HG03095 (cell line): ENCODE results near the gene DNHD1.
"Not testable (repeated sequence)": the region's sequence is repeated elsewhere in the genome, so short reads cannot be mapped to it uniquely, and the experiment has no call there.

Source experiments
- ATAC-seq: cut with Tn5 transposase; IDR thresholded peaks from one replicate; pipeline ENCODE4 v1.9.1; 2021; ENCODE audit warnings: moderate library complexity; ENCODE audit not compliant: unreplicated experiment

DNHD1 gene

GRCh38 chr11:6481012-6481923, 15.8 kb upstream of the DNHD1 start, which contains the start of the genes ARFIP2 and TIMM10B:
TSS of gene ARFIP2 (minus strand) at chr11:6481331. CDS start at chr11:6480421, 910 bp downstream.
TSS of gene TIMM10B (plus strand) at chr11:6481501. CDS start at chr11:6481517, 16 bp downstream.
- peak; percentile 98 for ATAC-seq

- no peak for ATAC-seq
These were observed 15.2 kb upstream of the DNHD1 start for GRCh38 chr11:6481924-6482275.

GRCh38 chr11:6482441-6482840, 14.6 kb upstream of the DNHD1 start:
- ATAC-seq: no peak

- ATAC-seq: no peak
These were observed 14.1 kb upstream of the DNHD1 start for GRCh38 chr11:6483015-6483414.

- ATAC-seq: no peak
These were observed 11.4 kb upstream of the DNHD1 start for GRCh38 chr11:6485661-6486060.

- ATAC-seq: no peak
These were observed 10.8 kb upstream of the DNHD1 start for GRCh38 chr11:6486256-6486655.

- ATAC-seq: no peak
These were observed 10.1 kb upstream of the DNHD1 start for GRCh38 chr11:6486938-6487337.

GRCh38 chr11:6488342-6488741, 8.7 kb upstream of the DNHD1 start:
- no peak for ATAC-seq

GRCh38 chr11:6488821-6489220, 8.3 kb upstream of the DNHD1 start:
- ATAC-seq: no peak

GRCh38 chr11:6489306-6489705, 7.8 kb upstream of the DNHD1 start:
- no peak for ATAC-seq

- ATAC-seq: no peak
These were observed 1.0 kb downstream of the DNHD1 start for GRCh38 chr11:6498121-6498520.

- ATAC-seq: no peak
These were observed 1.5 kb downstream of the DNHD1 start for GRCh38 chr11:6498544-6498943.

GRCh38 chr11:6502382-6502781, 5.3 kb downstream of the DNHD1 start:
- no peak for ATAC-seq

GRCh38 chr11:6504166-6504565, 7.1 kb downstream of the DNHD1 start:
- no peak for ATAC-seq

GRCh38 chr11:6505577-6506240, 8.6 kb downstream of the DNHD1 start:
- no peak for ATAC-seq

GRCh38 chr11:6516865-6517264, 19.8 kb downstream of the DNHD1 start:
- ATAC-seq: no peak

- ATAC-seq: no peak
These were observed 23.2 kb downstream of the DNHD1 start for GRCh38 chr11:6520265-6520664.

GRCh38 chr11:6521946-6522345, 24.9 kb downstream of the DNHD1 start:
- ATAC-seq: not testable (repeated sequence)

- ATAC-seq: no peak
These were observed 26.2 kb downstream of the DNHD1 start for GRCh38 chr11:6523253-6523652.

GRCh38 chr11:6526411-6527135, 29.5 kb downstream of the DNHD1 start:
- no peak for ATAC-seq

GRCh38 chr11:6529266-6529665, 32.2 kb downstream of the DNHD1 start:
- no peak for ATAC-seq
